NCI-H1436 treated with DMSO at 0.1 percent for 48 hours (cell line): ENCODE data around the gene LGI4.

ENCODE experiments used
- DNase-seq: peaks from one replicate; lab custom pipeline; 2025; lab: John Stamatoyannopoulos, UW

Gene LGI4

DNA sequence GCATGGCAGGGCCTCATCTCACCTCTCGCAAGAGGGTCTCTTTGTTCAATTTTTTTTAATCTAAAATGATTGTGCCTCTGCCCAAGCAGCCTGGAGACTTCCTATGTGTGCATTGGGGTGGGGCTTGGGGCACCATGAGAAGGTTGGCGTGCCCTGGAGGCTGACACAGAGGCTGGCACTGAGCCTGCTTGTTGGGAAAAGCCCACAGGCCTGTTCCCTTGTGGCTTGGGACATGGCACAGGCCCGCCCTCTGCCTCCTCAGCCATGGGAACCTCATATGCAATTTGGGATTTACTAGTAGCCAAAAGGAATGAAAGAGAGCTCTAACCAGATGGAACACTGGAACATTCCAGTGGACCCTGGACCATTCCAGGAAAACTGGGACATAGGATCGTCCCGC lies 11.3 kb downstream of the LGI4 start:
- no peak for DNase-seq

- DNase-seq, result no peak
These were observed 11.9 kb downstream of the LGI4 start for GRCh38 chr19:35122687-35123551.

GRCh38 chr19:35120898-35121297 lies 14.0 kb downstream of the LGI4 start:
- no peak for DNase-seq

GRCh38 chr19:35120492-35120891 lies 14.4 kb downstream of the LGI4 start:
- no peak for DNase-seq

DNA sequence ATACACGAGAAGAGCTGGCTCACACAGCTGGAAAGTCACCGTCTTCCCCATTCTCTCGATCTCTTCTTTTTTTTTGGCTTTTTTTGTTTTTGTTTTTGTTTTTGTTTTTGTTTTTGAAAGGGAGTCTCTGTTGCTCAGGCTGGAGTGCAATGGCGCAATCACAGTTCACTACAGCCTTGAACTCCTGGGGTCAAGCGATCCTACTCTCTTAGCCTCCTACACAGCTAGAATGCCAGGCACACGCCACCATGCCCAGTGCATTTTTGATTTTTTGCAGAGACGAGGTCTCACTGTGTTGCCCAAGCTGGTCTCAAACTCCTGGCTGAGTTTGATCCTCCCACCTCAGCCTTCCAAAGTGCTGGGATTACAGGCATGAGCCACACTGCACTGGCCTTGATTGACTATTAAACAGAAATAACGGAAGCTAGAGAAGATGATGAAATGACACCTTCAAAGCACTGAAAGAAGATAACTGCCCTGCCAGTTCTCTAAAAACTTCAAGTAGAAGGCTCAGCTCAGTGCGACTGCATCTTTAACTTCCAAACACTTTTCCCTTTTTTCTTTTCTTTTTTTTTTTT lies 15.2 kb downstream of the LGI4 start:
- no peak for DNase-seq

GRCh38 chr19:35119091-35119490 lies 15.8 kb downstream of the LGI4 start:
- no peak for DNase-seq

DNA sequence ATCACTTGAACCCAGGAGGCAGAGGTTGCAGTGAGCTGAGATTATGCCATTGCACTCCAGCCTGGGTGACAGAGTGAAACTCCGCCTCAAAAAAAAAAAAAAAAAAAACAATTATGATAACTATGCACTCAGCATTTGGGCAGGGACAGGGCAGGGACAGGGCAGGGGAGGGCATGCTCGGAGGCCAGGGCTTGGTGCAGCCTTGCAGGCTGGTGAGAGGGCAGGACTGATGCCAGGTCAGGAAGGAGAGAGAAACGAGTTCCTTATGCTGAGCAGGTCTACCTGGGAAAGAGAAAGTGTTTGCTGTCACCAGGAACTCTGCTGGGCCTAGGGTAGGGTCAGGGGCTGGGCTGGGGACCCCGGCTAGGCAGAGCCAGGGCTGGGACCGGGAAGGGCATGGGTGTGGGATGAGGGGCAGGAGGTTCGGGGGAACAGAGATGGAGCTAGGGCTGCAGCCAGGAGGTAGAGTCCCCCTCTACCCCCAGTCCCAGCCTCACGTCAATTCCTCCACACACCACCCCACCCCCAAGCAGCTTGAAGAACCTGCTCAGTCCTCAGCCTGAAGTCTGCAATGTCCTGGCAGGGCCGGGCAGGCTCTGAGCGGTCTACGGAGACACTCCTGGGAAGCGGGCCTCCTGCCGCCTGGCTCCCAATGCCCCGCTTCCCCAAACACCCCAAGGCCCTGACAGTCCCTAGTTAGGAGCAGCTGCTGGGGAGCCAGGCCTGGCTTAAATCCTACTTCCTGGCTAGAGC lies 16.4 kb downstream of the LGI4 start:
- no peak for DNase-seq

DNA sequence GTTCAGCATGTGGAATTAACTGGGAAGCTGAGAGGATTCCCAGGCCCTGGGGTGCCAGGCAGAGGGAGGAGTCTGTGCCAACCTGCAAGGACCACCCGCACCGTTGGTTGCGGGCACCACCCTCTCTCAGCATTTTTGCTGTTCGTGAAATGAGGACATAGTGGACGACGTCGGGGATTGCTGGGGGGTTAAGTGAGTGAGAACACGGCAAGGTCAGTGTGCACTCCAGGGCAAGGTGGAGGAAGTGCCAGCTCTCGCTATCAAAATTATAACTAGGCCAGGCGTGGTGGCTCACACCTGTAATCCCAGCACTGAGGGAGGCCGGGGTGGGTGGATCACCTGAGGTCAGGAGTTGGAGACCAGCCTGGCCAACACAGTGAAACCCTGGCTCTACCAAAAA lies 17.1 kb downstream of the LGI4 start:
- DNase-seq, result no peak

GRCh38 chr19:35117116-35117515 lies 17.7 kb downstream of the LGI4 start:
- DNase-seq, result no peak

DNA sequence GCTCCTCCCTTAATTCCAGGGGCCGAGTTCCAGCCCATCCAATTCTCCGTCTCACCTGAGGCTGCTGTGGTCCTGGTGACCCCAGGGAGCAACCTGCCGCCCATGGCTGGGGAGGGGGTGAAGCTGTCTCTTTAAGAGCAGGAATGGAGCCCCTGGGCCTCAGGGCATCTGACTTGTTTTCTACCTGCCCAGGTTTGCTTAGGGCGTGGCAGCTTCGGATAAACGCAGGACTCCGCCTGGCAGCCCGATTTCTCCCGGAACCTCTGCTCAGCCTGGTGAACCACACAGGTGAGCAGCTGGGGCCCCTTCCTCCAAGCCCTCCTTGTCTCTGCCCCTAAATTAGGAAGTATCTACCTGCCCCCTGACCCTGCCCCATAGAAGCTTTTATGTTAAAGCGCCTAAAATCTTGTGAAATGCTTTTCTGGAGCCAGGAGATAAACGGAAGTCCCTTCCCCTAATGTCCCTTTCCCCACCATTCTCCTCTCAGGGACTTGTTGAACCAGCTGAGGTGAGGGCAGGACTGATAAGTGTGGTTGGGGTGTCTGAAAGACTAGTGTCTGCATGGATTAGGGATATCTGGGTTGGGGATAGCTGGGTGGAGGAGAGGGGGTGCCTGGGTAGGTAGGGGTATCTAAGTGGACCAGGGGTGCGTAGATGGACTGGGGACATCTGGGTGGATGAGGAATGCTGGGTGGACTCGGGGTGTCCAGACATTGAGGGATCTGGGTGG lies 18.6 kb downstream of the LGI4 start:
- no peak for DNase-seq

DNA sequence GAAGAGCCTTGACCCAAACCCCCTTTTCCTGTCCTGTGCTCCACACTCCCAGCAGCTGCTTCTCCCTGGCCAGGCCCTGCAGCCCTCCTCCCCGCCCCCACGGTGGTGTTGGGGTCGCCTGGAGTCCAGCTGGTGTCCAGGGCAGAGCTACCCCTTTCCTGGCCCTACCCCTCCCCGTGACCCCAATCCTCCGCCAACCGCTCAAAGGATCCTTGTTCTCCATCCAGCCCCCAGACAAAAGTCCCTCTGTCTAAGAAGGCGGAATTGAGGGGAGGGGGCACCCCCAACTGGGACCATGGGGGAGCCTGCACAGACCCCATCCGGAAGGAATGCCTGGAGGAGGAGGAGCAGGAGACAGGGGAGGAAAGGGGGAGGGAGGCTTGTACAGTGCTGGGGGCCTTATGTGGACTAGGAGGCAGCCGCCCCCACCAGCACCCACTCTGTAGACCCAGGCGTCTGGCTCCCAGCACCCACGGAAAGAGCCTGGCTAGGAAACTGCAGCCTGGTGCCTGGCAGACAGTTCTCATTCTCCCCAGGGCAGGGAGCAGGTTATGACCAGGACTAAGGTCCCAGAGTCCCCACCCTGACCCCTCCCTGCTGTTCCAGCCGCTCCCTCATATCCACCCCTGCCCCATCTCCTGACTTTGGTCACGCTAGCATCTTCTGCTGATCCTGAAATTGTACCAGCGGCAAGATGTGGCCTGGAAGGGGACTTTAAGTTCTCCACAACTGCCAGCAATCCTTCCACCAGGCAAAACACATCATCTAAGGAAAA lies 19.5 kb downstream of the LGI4 start, which contains the start of gene FXYD3:
FXYD3 (plus strand) TSS at position 647 of the 775 bp plus-strand sequence. CDS start 3,554 bp downstream, outside the sequence.
- no peak for DNase-seq

- DNase-seq, result no peak
These were observed 20.3 kb downstream of the LGI4 start for GRCh38 chr19:35114353-35115176.

DNA sequence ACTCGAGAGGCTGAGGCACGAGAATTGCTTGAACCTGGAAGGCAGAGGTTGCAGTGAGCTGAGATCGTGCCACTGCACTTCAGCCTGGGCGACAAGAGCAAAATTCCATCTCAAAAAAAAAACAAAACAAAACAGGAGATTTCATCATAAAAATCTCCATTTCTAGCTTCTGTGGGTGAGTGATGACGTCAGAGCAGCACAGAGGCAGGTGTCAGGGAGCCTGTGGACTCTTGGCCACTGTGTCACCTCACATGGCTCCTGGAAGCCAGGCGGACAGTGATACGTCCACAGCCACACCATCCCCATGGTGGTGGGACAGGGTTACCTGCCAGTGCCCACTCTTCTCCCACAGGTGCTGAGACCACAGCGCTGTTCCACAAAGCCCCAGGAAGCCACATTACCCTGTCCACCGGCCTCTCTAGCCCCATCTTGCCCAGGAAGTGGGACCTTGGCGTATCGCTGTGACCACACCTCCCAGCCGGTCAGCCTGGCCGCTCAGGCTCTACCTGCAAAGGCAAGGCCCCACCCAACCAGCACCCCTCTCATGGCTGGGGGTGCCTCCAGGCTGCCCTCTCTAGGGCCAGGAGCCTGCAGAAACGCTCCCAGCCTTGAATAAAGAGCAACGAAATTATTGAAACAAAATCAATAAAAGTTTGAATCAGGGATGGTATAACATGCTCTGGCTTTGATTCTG lies 21.7 kb downstream of the LGI4 start:
- DNase-seq, result no peak

DNA sequence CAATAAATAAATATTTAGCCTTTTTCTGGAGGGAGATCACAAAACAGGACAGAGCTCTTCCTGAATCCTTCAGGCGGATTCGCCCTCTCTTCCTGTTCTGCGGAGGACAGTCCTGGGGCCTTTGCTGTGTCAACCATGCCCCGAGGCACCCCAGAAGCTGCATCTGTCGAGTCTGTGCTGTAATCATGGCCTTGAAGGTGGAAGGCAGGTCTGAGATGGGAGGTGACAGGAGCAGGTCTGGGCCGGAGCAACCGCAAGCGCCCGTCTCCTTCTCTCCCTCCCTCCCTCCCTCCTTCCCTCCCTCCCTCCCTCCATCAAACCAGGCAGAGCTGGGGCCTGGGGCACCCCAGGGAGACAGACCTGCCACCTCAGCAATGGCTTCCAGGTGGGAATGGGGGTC lies 23.9 kb downstream of the LGI4 start:
- DNase-seq, result no peak

DNA sequence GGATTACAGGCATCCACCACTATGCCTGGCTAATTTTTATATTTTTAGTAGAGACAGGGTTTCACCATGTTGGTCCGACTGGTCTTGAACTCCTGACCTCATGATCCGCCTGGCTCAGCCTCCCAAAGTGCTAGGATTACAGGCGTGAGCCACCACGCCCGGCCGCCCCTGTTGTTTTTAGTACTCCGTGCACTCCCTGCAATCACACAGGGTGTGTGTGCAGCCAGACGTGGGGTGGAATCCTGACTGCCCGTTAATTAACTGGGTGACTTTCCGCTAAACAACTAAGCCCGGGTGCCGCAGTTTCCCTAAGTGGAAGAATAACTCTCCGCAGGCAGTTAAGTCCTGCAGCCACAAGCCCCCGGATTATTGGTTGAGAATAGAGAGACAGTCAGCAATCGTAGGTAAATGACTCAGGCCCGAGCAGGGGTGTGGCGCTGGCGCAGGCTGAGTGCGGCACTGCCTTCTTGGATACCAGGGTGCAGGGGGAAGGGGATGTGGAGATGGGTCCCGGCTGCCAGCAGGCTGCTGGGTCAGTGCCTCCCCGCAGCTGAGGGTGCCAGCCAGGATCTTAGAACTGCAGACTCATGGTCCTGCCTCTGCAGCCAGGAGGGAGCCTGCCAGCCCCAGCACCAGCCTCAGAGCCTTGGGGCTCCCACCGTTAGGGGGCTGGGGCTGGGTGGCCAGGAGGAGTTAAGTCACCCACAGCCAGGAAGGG lies 25.3 kb downstream of the LGI4 start:
- no peak for DNase-seq

DNA sequence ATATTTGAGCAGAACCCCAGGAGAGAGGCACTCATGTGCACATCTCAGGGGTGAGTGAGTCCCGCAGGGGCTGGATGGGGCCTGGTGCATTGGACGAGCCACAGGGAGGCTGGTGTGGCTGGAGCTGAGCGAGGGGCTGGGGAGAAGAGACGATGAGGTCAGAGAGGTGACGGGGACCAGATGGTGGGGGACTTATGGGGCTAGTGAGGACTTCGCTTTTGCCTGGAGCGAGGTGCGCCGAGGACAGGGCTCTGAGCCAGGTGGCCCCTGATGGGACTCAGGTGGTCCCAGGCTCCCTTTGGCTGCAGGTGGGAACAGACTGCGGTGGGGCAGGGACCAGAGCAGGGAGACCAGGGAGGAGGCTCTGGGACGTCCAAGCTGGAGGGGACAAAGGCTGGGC lies 26.1 kb downstream of the LGI4 start:
- no peak for DNase-seq

DNA sequence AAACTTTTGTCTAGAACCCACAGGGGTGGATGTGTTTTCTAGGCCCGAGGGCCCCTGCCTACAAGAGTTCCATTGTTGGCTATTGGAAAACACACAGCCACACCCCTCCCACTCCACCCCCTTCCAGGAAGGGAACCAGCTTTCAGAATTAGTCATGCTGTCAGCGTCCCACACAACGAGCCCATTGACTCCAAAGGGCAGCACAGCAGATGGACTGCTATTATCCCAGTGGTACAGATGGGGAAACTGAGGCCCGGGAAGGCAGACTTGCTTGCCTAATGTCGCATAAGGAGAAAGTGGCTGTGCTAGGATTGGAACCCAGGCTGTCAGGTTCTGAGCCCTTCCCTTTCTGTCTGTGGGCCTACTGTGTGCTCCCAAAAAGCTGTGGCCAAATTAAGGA lies 27.3 kb downstream of the LGI4 start:
- DNase-seq, result no peak

- DNase-seq, result no peak
These were observed 27.8 kb downstream of the LGI4 start for GRCh38 chr19:35106898-35107541.

DNA sequence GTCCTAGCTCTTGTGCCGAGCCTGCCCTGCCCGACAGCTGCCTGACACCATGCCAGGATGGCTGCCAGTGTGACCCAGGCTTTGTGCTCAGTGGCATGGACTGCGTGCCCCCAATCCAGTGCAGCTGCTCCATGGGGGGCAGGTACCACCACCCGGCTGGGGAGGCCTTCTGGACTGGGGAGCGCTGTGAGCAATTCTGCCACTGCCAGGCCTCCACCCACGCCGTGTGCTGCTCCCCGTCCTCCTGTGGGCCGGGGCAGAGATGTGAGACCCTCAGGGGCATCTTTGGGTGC lies 28.6 kb downstream of the LGI4 start:
- DNase-seq, result no peak
